GM12801 (cell line): Measurements from ENCODE around the gene AK8.

ENCODE experiments used
- CTCF ChIP-seq: IDR thresholded peaks from one replicate; pipeline ENCODE4 v1.5.1; 2011; ENCODE audit warnings: control low read depth; ENCODE audit not compliant: insufficient read length; ENCODE audit errors: extremely low read depth

The AK8 gene

GRCh38 chr9:132826621-132827365, 51.3 kb downstream of the AK8 start:
- TF ChIP-seq CTCF, result no peak

- no peak for TF ChIP-seq CTCF
These were observed 52.0 kb downstream of the AK8 start for GRCh38 chr9:132826131-132826530.

- TF ChIP-seq CTCF, result no peak
These were observed 52.7 kb downstream of the AK8 start for GRCh38 chr9:132825430-132825829.

GRCh38 chr9:132824951-132825350, 53.1 kb downstream of the AK8 start:
- no peak for TF ChIP-seq CTCF

- TF ChIP-seq CTCF, result no peak
These were observed 53.9 kb downstream of the AK8 start for GRCh38 chr9:132824151-132824550.

- TF ChIP-seq CTCF, result no peak
These were observed 54.5 kb downstream of the AK8 start for GRCh38 chr9:132823370-132824145.

- no peak for TF ChIP-seq CTCF
These were observed 57.7 kb downstream of the AK8 start for GRCh38 chr9:132820169-132820944.
